ENCODE results near the gene PAPLN.

PAPLN gene

DNA sequence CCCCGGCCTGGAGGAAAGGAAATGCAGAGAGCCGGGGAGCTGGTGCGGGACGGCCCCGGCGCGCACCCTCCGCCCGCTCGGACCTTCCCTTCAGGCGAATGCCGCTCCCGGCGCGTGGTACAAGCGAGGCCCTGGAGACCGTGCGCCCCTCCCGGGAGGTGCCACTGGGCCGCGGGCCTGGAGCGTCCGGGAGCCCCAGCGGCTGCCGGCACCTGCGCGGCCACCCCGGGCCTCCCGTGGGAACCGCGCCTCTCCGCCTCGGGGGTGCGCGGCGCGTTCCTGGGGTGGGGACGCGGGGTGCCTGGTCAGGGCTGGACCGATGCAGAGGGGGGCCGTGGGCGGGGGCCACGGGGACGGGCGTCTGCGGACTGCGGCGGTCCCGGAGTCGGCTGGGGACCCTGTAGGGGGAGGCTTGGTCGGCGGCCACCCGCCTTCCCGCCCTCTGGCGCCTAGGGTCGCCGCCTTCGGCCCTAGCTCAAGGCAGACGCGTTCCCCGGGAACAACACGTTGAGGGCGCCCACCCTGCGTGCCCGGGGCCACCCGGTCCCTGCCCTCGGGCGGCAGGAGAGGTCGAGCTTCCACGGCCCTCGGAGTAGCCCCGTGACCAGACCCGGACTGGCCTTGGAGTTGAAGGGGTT, 599 bp downstream of the PAPLN start:
- no peaks in the 10 kb centered on the region for H3K79me2 ChIP-seq (ENCODE audit: low read length)
- peak overlapping the region; percentile 52 for H3K4me2 ChIP-seq (ENCODE audit: low read length)
- no peak for TF ChIP-seq EZH2phosphoT487 (IDR thresholded peaks at IDR 0.05; ENCODE audit: low read depth)
- TF ChIP-seq, protein P1, sequence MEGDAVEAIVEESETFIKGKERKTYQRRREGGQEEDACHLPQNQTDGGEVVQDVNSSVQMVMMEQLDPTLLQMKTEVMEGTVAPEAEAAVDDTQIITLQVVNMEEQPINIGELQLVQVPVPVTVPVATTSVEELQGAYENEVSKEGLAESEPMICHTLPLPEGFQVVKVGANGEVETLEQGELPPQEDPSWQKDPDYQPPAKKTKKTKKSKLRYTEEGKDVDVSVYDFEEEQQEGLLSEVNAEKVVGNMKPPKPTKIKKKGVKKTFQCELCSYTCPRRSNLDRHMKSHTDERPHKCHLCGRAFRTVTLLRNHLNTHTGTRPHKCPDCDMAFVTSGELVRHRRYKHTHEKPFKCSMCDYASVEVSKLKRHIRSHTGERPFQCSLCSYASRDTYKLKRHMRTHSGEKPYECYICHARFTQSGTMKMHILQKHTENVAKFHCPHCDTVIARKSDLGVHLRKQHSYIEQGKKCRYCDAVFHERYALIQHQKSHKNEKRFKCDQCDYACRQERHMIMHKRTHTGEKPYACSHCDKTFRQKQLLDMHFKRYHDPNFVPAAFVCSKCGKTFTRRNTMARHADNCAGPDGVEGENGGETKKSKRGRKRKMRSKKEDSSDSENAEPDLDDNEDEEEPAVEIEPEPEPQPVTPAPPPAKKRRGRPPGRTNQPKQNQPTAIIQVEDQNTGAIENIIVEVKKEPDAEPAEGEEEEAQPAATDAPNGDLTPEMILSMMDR (IDR thresholded peaks at IDR 0.05; ENCODE audit: low read depth, low read length): no peak
- no peaks in the 10 kb centered on the region for H4K20me1 ChIP-seq (ENCODE audit: insufficient read depth, low read length)
- H3K36me3 ChIP-seq (replicated peaks; ENCODE audit: low read depth, low read length): no peaks in the 10 kb centered on the region
- H3K4me3 ChIP-seq (ENCODE audit: low read length): peak overlapping the region; percentile 21; the same call in 1 of the 2 replicates
- no peaks in the 10 kb centered on the region for H3K9me3 ChIP-seq (ENCODE audit: insufficient read depth, low read length)
- H3K27ac ChIP-seq (ENCODE audit: low read length): no peak overlapping the region
- no peak overlapping the region for H2AFZ ChIP-seq (ENCODE audit: low read depth, low read length)
- H3K9ac ChIP-seq (ENCODE audit: low read length): no peak overlapping the region
- H3K4me1 ChIP-seq (ENCODE audit: low read length): peaks cover 31% of the 10 kb centered on the region
- peaks cover 61% of the 10 kb centered on the region for H3K27me3 ChIP-seq (ENCODE audit: low read depth, low read length)

GRCh38 chr14:73238424-73238852, 1.1 kb downstream of the PAPLN start:
- Histone ChIP-seq H3K27me3 (ENCODE audit: low read depth, low read length) (peaks cover 60% of the 10 kb centered on the region), H3K9ac (ENCODE audit: low read length) (no peak overlapping the region), H3K4me3 (ENCODE audit: low read length) (peak overlapping the region; percentile 21; the same call in 1 of the 2 replicates), H3K79me2 (ENCODE audit: low read length) (no peaks in the 10 kb centered on the region), H3K27ac (ENCODE audit: low read length) (no peak overlapping the region), H3K9me3 (ENCODE audit: insufficient read depth, low read length) (no peaks in the 10 kb centered on the region), H2AFZ (ENCODE audit: low read depth, low read length) (no peak overlapping the region), H3K36me3 (replicated peaks; ENCODE audit: low read depth, low read length) (no peaks in the 10 kb centered on the region), H4K20me1 (ENCODE audit: insufficient read depth, low read length) (no peaks in the 10 kb centered on the region), H3K4me1 (ENCODE audit: low read length) (peaks cover 37% of the 10 kb centered on the region), H3K4me2 (ENCODE audit: low read length) (peak overlapping the region; percentile 52)
- TF ChIP-seq EZH2phosphoT487 (IDR thresholded peaks at IDR 0.05; ENCODE audit: low read depth): no peak
- TF ChIP-seq, protein P1 (IDR thresholded peaks at IDR 0.05; ENCODE audit: low read depth, low read length): no peak

- H3K4me3 ChIP-seq (ENCODE audit: low read length): no peak overlapping the region
Observed at GRCh38 chr14:73238941-73239340, 1.6 kb downstream of the PAPLN start.

More at GRCh38 chr14:73238941-73239340, 1.6 kb downstream of the PAPLN start:
- no peak overlapping the region for H3K9ac ChIP-seq (ENCODE audit: low read length)
- no peak overlapping the region for H3K4me2 ChIP-seq (ENCODE audit: low read length)
- no peaks in the 10 kb centered on the region for H3K79me2 ChIP-seq (ENCODE audit: low read length)
- H3K27ac ChIP-seq (ENCODE audit: low read length): no peak overlapping the region
- no peaks in the 10 kb centered on the region for H3K36me3 ChIP-seq (replicated peaks; ENCODE audit: low read depth, low read length)
- no peaks in the 10 kb centered on the region for H4K20me1 ChIP-seq (ENCODE audit: insufficient read depth, low read length)
- H2AFZ ChIP-seq (ENCODE audit: low read depth, low read length): no peak overlapping the region
- TF ChIP-seq, protein P1 (IDR thresholded peaks at IDR 0.05; ENCODE audit: low read depth, low read length): no peak
- no peak; the same call in 1 of the 2 replicates for TF ChIP-seq EZH2phosphoT487 (IDR thresholded peaks at IDR 0.05; ENCODE audit: low read depth)
- peaks cover 37% of the 10 kb centered on the region for H3K4me1 ChIP-seq (ENCODE audit: low read length)
- H3K9me3 ChIP-seq (ENCODE audit: insufficient read depth, low read length): no peaks in the 10 kb centered on the region
- H3K27me3 ChIP-seq (ENCODE audit: low read depth, low read length): peaks cover 60% of the 10 kb centered on the region
